GM19467 (cell line): ENCODE data around the gene CPNE8.
"Not testable (repeated sequence)": the region's sequence is repeated elsewhere in the genome, so short reads cannot be mapped to it uniquely, and the experiment has no call there.

Source experiments
- ATAC-seq: cut with Tn5 transposase; IDR thresholded peaks from one replicate; pipeline ENCODE4 v1.9.1; 2021; ENCODE audit warnings: mild to moderate bottlenecking, moderate library complexity; ENCODE audit not compliant: unreplicated experiment

Gene CPNE8

DNA sequence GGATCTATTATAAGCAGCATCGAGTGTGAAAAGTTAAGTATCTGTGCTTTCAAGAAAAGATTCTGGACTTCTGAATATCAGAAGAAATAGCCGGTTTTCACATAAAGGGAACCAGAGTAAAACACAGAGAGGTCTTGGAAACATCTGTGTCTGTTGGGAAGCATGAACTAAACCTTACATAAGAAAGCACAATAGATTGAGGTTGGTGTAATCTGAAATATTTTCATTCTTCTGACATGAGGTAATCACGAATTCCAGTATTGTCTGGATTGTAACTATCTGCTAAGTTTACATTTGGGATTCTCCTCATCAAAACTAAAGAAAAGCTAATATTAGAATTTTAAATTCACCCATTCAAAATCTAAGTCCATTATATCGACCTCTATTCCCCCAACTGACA is 161.3 kb downstream of the CPNE8 start:
- ATAC-seq = no peak

DNA sequence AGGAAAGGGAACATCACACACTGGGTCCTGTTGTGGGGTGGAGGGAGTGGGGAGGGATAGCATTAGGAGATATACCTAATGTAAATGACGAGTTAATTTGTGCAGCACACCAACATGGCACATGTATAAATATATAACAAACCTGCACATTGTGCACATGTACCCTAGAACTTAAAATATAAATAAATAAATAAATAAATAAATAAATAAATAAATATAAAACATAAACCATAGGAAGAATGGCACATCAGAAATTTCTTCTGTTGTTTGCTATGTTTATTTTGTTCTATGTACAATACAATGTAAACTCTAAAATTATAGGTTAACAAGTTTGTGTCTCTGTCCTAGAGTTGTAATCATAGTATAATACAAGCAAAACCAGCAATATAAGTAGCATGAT is 162.9 kb downstream of the CPNE8 start:
- not testable (repeated sequence) for ATAC-seq

DNA sequence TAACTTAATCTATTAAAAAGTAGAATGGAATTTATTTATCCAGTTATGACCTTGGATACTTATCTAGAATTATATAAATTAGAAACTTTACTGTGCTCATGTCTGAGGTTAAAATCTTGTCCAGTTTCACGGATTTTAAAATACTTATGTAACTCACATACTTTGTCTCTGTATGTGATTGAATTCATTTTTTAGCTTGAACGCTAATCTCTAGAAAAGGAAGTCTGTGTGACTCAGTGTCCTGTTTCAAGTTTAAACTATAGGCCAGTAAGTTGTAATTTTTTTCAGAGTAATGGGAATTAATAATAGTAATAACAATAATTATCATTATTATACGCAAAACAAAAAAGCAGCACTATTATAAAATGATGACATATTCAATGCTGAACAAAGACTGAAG is 168.6 kb downstream of the CPNE8 start:
- ATAC-seq = no peak

DNA sequence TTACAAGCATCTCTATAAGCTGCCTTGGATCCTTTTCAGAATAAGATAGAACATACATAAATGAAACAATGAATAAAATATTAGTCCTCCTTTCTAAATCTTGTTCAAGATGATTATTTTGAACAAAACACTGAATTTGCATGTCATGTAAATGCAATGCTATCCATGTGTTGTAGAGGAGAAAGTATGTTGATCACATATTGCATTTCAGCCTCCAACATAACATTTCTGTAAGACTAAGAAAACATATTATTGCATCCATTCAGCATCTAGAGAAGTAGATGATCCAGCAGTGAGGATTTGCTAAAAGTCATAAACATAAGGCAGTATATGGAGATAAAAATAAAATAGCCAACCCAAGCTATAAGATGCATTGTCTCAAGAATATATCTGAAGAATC is 172.6 kb downstream of the CPNE8 start:
- no peak for ATAC-seq

DNA sequence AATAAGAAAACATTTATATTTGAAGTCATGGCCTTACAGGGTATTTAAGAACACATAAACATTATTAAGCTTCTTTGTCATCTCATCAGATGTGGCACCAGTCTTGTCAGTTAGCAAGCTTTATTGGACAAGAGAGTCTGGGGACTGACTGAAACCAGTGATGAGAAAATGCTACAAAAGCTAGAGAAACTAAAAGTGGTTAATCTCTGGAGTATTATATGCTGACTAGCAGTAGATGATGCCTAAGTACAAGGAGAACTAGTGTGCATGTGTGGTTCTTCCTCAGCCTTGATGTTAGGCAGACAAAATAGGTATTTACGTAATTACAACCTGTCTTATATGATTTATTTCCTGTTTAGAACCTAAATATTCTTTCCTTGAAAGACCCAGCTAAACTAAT is 176.5 kb downstream of the CPNE8 start:
- no peak for ATAC-seq

DNA sequence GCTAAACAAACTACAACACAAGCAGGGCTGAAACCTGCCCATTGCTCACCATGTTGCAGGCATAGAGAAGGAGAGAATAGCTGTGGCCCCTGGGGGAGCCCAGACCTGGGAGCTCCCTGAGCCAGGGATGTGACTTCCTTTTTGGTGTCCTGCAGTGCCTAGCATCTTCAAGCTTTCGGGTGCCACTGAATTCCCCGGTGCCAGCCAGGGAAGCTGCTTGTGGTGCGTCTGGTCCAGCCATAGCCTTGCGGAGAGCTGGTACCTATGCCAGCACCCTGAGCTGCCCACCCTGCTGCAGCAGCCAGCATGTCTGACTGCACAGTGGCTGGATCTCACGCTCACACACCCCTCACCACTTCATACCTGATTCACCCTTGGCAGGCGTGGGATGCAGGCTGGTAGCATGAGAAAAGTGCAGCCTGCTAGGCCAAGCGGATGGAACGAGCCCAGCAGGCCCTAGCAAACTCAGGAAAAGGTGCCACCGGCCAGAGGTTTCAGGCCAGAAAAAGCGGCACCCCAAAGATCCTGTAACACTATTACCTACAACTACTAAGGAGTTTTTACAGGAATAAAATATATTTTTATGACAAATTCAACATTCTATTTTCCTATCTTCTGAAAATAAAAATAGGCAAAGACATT is 183.7 kb downstream of the CPNE8 start:
- no peak for ATAC-seq

DNA sequence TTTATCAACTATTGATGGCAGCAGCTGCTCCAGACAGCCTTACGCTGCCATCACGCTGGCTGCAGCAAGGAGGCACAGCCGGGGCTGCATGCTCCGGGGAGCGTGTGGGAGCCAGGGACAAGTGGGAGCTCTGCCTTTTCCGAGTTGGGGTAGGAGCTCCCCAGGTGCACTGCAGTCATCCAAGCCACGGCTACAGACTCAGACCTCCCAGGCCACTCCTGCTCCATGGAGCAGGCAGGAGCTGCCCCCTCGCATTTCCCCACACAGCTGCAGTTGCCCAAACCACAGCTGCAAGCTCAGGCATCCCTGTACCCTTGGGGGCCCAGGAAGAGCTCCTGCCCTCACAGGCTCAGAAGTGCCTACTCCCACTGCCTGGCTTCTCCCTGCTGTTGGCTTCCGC is 184.7 kb downstream of the CPNE8 start:
- no peak for ATAC-seq

DNA sequence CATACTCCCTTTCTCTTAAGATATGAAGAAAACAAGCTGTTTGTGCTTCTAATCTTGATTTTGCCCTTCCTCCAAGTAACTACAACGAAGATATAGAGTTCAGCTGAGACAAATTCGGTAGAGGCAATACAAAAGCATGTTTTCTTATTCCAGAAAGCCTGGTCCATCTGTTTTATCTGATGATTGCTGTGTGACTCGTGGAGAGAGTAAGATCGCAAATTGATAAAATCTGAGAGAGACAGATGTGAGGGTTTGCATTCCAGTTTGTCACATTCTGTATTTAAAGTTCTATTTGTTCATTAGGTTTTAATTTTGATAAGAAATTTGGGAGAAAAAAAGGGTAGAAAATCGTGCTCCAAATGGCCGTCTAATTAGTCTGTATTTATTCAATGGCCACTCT is 192.1 kb downstream of the CPNE8 start:
- ATAC-seq = no peak

DNA sequence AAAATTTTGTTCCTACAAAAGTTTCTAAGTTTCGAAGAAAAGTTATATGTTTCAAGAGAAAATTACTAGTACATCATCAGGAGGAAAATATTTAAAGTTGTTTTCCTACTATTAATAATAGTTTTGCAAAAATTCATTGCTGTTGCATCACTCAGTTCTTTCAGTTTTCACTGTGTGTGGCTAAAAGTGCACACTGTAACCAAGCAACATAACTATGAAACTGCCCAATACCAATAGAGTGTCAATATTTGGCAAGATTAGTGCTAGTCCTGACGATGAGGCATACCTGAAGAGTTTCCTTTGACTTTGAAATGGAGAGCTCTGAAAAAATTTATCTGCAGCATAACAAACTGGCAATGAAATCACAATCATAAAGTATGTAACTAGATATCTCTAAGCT is 194.3 kb downstream of the CPNE8 start:
- peak; percentile 65 for ATAC-seq

DNA sequence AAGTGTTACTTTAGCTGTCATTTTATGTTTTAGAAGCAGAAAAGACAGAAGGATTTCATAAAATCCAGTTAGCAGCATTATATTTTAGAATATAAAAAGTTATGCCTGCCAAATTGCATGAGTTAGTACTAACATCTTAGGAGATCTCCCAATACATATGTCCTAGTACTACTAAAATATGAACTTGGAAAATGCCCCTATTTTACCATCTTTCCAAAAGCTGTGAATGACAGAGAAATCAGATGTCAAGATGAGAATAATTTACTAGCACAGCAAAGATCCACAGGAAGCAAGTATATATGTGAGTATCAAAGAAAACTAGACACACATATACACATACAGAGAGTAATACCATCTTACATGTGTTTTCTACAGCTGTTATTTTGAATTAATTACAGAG is 196.9 kb downstream of the CPNE8 start:
- ATAC-seq = no peak

DNA sequence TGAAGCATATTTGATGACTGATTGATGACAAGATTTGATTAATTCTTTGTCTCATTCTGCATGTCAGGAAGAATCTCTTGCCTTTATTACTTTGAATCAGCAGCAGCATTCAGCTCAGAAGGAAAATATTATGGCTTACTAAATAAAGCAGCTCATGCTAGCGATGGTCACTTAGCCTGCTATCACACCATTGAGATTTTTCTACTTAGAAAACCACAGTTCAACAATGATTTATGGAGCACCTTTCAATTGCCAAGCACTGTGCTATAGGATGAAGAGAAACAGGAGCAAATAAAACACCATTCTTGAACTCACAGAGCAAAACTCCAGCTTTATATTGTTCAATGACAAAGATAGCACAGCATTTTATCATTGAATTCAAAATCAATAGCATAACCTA is 197.7 kb downstream of the CPNE8 start:
- no peak for ATAC-seq

DNA sequence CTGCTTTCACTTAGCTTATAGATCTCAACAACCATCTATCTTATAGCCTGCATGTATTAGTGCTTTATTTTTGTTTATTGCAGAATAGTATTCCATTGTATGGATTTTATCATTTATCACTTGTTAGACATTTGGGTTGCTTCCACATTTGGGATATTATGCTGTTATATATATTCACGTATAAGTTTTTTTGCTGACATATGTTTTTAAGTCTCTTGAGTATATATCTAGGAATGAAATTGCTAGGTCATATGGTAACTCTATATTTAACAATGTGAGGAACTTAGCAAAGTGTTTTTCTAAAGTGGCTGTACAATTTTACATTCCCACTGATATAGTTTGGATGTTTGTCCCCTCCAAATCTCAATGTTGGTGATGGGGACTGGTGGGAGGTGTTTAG is 208.1 kb downstream of the CPNE8 start:
- no peak for ATAC-seq

DNA sequence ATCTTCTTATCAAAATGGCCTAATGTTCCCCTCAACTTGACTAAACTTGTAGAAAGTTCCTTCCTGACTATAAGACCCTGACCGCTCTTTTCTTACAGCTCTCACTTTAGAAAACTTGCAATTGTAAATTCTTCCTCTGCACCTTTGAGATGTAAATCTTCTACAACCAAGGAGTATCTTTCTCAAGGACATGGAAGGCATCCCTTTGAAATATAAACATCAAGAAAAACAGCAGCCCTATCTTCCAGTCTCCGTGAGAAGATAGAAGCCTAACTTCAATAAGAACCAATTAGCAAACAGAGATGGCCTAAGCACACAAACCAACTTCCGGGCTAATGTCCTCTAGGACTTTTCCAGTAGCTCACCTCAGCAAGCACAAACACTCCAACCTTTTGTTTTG is 210.3 kb downstream of the CPNE8 start:
- ATAC-seq = no peak

DNA sequence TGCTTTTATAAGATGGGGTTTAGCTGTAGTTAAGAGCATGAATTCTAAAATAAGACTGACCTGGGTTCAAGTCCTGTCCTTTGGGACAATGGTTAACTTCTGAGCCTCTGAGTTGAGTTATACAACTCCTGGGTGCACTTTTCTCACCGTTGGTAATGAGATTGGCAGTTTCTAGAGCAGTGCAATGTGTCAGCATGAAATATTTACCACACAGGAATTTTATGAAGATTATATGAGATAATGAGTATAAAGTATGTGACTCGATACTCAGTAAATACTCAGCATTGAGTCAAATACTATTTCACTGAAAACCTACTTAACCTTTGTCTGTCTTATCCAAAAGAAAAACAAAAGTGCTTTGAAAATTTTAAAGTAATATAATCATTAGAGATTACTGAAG is 214.2 kb downstream of the CPNE8 start:
- no peak for ATAC-seq

DNA sequence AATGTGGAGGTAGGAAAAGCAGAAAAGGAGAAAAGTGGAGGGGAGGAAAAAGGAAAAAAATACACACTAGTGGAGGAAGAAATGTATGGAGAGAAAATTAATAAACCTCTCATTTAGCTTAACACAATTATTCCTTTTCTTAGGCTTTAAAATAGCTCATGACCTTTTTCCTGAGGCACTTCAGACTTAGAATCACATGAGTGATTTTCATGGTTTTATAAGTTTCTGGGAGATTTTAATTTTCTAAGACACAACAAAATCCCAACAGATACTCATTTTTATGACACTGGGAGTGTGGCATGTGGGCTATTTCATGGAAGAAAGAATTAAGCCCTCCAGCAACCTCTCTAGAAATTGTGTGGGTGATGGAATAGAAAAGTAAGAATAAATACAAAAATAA is 214.7 kb downstream of the CPNE8 start:
- ATAC-seq = no peak

DNA sequence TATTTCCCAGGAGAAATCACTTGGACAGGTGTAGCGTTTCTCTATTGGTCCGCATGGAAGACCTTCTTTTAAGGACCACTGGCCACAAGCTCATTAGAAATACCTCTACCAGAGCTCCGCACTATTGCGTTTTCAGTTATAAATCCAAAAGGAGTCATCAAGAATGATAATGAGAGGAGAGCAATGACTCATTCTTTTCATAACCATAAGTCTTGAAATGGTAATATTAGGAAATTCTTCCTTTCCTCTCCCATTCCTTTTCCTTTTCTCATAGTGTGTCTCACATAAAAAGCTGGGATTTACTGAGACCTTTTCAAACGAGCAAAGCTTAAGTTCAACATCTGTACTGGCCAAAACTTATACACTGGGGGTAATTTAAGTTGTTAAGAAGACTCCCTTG is 215.7 kb downstream of the CPNE8 start:
- ATAC-seq = no peak

DNA sequence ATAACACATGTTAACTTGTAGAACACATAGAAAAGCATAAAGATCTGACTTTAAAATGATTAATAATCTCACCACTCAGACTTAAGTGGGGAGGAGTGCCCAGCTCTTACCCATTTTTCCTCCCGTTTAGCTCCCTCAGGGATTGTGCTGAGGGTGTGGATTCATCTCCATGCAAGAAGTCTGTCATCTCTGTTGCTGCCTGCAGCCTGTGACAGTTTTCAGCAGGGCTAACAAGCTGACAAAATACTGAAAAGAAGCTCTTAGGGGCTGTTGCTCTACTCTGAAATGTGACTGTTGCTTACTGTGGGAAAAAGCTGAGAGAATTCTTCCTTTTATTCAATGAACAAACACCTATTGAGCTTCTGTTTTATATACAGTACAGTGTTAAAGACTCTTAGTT is 216.2 kb downstream of the CPNE8 start:
- no peak for ATAC-seq

DNA sequence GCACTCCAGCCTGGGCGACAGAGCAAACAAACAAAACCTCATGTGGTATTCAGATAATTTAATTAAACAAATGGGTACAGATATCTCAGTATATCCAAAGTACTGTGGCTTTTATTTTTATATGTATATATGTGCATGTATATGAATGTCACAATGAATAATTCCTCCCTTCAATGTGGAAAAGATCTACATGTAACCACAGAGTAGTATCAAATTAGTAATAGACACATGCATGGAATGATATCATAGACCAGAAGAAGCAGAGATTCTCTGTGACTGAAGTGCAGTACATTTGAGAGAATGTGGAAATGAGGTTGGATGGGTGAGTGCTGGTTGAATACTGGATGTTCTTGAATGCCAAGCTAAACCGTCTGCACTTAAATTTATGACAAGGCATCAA is 222.9 kb downstream of the CPNE8 start:
- no peak for ATAC-seq

DNA sequence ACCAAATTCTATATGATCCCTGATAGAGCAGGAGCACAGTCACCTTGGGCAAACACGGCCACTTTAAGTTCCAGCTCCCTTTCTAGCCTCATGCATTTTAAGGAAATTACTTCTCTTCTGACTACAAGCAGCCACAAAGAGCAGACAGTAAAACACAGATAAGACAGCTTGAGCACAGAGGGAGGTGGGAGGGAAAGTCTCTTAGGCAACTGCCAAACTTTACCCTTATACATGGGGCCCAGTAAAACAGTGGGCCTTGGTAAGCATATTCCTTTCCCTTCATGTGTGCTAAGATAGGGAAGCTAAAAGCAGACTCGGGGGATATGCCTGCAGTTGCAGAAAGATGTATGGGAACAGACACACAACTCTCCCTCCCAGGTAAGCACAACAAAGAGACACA is 235.9 kb downstream of the CPNE8 start:
- no peak for ATAC-seq

DNA sequence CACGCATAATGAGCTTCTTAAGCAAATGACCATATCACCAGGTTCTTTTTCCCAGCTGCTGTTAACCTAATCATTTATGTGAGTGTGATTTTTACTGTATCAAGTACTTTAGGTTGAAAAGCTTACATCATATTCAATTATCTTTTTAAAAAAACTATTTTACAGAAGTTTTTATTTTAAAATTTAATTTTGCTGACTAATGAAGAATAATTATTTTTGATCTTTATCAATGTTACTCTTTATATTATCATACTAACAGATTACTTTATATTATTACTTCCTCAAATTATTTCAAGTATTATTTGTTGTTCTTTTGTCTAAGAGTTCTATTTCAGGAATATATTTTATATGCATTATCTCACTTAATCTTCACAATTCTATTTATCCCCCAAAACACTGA is 236.3 kb downstream of the CPNE8 start:
- no peak for ATAC-seq

DNA sequence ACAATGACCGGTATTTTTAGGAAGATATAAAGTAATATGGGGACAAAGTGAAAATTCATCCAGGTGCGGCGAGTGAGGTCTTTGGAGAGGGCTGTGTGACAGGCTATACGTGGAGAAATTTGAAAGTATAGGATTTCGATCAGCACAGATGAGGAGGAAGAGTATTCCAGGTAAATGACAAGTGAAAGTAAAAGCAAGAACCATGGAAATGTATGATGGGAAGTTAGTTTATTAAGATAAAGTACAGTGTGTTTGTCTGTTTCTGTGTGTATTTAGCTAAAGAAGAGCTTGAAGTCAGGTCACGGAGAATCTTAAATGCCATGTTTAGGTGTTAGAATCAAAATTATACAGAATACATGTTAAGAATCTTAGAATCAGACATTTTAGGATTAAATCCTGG is 239.0 kb downstream of the CPNE8 start:
- no peak for ATAC-seq

DNA sequence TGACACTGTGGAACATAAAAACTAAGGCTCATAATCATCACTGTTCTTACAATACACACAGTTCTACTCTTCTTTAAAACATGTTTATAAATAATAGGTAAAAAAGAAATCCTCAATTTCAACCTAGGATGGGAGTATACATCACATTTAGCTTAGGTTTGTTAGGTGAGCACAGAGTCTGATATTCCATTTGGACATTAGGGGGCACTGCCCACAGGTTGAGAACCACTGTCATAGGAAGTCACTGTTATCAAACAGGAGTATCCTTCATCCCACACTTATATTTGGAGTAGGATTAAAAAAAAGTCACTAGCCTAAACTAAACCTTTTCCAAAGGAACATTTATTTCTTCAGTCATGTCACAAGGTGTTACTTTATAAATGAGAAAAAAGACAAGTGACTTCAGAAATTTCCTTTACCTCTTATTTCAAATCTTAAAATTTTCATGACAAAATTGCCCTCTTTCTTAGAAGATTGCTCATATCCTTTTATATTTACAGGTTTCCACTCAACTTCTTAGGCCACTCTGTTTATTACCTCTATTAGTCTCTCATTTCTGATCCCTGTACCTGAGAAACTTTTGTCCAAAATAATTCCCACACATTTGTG is 240.6 kb downstream of the CPNE8 start:
- ATAC-seq = peak; percentile 67

DNA sequence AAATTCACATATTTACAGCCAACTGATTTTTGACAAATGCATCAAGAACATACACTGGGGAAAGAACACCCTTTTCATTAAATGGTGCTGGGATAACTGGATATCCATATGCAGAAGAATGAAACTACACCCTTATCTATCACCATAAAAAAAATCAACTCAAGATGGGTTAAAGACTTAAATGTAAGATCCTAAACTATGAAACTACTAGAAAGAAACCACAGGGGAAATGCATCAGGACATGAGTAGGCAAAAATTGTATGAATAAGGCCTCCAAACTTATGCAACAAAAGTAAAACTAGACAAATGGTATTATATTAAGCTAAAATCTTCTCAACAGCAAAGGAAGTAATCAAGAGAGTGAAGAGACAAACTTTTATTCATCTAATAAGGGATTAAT is 242.6 kb downstream of the CPNE8 start:
- no peak for ATAC-seq
